Measurements from ENCODE around the gene SPATA3. TPM values are rescaled to one million over a fixed set of nuclear protein-coding genes. Genes with fewer than 3 reads are reported as not detected.

SPATA3 gene
- total and polyA plus RNA-seq, 2 of the 13 experiments (the other 11 are each of a cell fraction or from before 2014, with no cell fraction given): not detected

GRCh38 chr2:230987137-230988020, 8.5 kb upstream of the SPATA3 start (continued):
- TF ChIP-seq ZBTB21 (CRISPR knock-in tag; IDR thresholded peaks at IDR 0.05) (no peak), MIXL1 (CRISPR knock-in tag; IDR thresholded peaks at IDR 0.05) (0 out of 2 replicates have a peak, but pooled peaks have one; percentile 24), ZNF614 (CRISPR knock-in tag; IDR thresholded peaks at IDR 0.05; ENCODE audit: borderline replicate concordance) (no peak), HOXD1 (CRISPR knock-in tag; IDR thresholded peaks at IDR 0.05) (no peak), HMG20A (CRISPR knock-in tag; IDR thresholded peaks at IDR 0.05; ENCODE audit: borderline replicate concordance) (no peak; the same call in 1 of the 2 replicates), ZBTB37 (CRISPR knock-in tag; IDR thresholded peaks at IDR 0.05) (no peak), ZNF468 (CRISPR knock-in tag; IDR thresholded peaks at IDR 0.05) (no peak), USF2 (IDR thresholded peaks at IDR 0.05; ENCODE audit: low read depth, low read length) (no peak), USF2 (CRISPR knock-in tag; IDR thresholded peaks at IDR 0.05; ENCODE audit: borderline replicate concordance) (no peak), ATF1 (CRISPR knock-in tag; IDR thresholded peaks at IDR 0.05) (no peak), HOXA9 (CRISPR knock-in tag; IDR thresholded peaks at IDR 0.05; ENCODE audit: borderline replicate concordance) (no peak), ATF2 (CRISPR knock-in tag; IDR thresholded peaks at IDR 0.05) (peak; percentile 57; the same call in 1 of the 2 replicates), ZNF253 (CRISPR knock-in tag; IDR thresholded peaks at IDR 0.05; ENCODE audit: borderline replicate concordance) (no peak), KDM1A (CRISPR knock-in tag; IDR thresholded peaks at IDR 0.05) (no peak), ZNF350 (CRISPR knock-in tag; IDR thresholded peaks at IDR 0.05; ENCODE audit: borderline replicate concordance, low read depth) (peak; percentile 78; the same call in 1 of the 2 replicates), MEIS1 (CRISPR knock-in tag; IDR thresholded peaks at IDR 0.05; ENCODE audit: borderline replicate concordance) (no peak), RNF219 (CRISPR knock-in tag; IDR thresholded peaks at IDR 0.05) (no peak), TFDP1 (CRISPR knock-in tag; IDR thresholded peaks at IDR 0.05; ENCODE audit: borderline replicate concordance) (peak; percentile 18; the same call in 1 of the 2 replicates), ZNF143 (CRISPR knock-in tag; IDR thresholded peaks at IDR 0.05) (no peak)
